ENCODE measurements around the gene PARD3. TPM values are rescaled to one million over a fixed set of nuclear protein-coding genes. Genes with fewer than 3 reads are reported as not detected.

Gene PARD3
- total RNA-seq, 2 donors from 2014 or later = 41.7 to 48.8 TPM

DNA sequence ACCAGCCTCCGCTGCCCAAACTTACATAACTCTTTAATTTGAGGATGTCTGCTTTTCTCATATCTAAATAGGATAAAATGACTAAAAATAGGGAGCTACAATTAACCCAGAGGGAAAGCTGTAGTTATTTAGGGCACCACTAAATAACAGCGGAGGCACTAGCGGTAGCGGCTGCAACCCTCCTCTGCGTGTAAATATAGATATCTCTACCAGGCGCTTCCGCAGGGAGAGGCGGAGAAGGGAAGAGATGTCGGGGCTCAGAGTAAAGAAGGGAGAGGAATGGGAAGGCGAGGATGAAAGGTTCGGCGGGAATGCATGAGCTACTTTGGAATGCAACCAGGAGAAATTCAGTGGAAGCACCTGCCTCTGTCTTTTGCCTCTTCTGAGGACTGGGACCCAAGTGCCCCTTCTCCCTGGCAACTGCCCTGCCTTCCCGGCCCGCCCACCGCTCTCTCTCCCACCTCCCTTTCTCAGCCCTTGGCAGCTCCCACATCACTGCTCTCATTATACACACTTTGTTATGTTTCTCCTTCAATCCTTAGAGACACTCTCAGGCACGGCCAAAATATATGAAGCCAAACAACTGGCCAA, 698.3 kb downstream of the PARD3 start:
- intact Hi-C loops (cut with DNase I) = no loop called here
- DNase-seq = no peak
- no peaks in the 10 kb centered on the region for H3K36me3 ChIP-seq
- H3K27me3 ChIP-seq = no peaks in the 10 kb centered on the region
- no peaks in the 10 kb centered on the region for H3K4me1 ChIP-seq
- no peak overlapping the region for H3K4me3 ChIP-seq
- no peaks in the 10 kb centered on the region for H3K9me3 ChIP-seq
- H3K27ac ChIP-seq = no peak overlapping the region
- no peak overlapping the region for H3K9ac ChIP-seq (ENCODE audit: low read depth in 2 of 2, low read length in 2 of 2)
- TF ChIP-seq, protein P1, sequence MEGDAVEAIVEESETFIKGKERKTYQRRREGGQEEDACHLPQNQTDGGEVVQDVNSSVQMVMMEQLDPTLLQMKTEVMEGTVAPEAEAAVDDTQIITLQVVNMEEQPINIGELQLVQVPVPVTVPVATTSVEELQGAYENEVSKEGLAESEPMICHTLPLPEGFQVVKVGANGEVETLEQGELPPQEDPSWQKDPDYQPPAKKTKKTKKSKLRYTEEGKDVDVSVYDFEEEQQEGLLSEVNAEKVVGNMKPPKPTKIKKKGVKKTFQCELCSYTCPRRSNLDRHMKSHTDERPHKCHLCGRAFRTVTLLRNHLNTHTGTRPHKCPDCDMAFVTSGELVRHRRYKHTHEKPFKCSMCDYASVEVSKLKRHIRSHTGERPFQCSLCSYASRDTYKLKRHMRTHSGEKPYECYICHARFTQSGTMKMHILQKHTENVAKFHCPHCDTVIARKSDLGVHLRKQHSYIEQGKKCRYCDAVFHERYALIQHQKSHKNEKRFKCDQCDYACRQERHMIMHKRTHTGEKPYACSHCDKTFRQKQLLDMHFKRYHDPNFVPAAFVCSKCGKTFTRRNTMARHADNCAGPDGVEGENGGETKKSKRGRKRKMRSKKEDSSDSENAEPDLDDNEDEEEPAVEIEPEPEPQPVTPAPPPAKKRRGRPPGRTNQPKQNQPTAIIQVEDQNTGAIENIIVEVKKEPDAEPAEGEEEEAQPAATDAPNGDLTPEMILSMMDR (IDR thresholded peaks at IDR 0.05) = no peak

DNA sequence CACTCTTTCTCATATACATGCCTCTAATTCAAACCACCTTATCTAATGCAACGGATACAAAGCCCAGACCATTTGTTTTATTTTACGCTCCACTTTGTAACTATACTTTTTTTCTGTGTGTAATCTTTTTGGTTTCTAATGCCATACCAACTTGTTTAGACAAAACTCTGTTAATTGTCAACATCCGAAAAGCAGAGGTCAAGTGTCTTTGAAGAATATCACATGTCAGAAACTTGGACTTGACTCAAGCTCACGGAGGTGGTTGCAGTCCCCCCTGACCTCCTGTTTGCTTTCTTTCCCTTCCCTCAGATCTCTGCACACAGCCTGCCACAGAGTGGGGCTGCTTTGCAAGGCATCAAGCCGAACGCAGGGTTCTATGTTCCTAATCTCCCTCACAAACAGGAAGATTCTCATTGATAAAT, 698.9 kb downstream of the PARD3 start:
- Histone ChIP-seq H3K27ac (no peak overlapping the region), H3K27me3 (no peaks in the 10 kb centered on the region), H3K36me3 (no peaks in the 10 kb centered on the region), H3K9me3 (no peaks in the 10 kb centered on the region), H3K4me1 (no peaks in the 10 kb centered on the region), H3K4me3 (no peak overlapping the region), H3K9ac (ENCODE audit: low read depth in 2 of 2, low read length in 2 of 2) (no peak overlapping the region)
- intact Hi-C loops (cut with DNase I) = no loop called here
- DNase-seq = no peak
- TF ChIP-seq, protein P1 (IDR thresholded peaks at IDR 0.05) = no peak

DNA sequence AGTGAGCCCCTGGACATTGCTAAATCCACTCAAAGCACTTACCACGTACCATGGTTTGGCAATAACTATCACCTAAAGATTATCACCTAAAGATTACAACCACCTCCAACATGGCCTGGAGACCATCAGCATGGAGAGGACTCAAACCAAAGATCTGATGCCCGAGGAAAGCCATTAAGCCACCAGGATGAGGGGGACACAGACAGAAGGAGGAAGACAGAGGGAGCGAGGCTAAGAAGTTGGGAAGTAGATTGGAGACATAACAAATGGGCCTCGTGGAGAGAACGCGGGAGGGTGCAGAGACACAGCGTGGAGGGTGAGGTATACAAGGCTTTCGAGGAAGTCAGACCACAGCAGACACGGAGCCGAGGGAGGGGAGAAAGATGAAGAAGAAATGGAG, 700.2 kb downstream of the PARD3 start:
- H3K4me1 ChIP-seq = no peaks in the 10 kb centered on the region
- TF ChIP-seq, protein P1 (IDR thresholded peaks at IDR 0.05) = no peak
- DNase-seq = no peak

DNA sequence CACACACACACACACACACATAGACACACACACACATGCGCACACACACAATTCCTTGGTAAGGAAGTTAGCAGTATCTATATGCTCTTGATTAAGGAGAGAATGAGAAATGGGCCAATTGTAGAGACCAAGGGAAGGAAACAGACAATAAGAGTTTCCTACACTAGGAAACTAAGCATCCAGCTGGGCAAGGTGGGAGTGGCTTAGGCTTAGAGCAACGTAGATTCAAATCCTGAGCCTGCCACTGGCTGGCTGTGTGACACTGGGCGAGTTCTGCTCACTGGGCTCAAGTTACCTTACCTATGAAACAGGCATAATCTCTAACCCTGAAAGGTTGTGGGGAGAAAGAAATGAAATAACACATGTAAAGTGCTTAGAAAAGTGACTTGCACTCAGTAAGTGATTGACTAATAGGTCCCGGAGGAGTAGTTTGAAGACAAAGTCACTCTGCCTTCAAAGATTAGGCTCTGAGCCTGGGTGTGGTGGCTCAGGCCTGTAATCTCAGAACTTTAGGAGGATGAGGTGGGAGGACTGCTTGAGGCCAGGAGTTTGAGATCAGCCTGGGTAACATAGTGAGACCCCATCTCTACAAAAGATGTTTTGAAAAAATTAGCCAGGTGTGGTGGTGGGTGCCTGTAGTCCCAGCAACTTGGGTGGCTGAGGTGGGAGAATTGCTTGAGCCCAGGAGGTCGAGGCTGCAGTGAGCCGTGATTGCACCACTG, 701.4 kb downstream of the PARD3 start:
- Histone ChIP-seq H3K9me3 (no peaks in the 10 kb centered on the region), H3K4me3 (no peak overlapping the region), H3K4me1 (no peaks in the 10 kb centered on the region), H3K36me3 (no peaks in the 10 kb centered on the region), H3K27ac (no peak overlapping the region), H3K27me3 (no peaks in the 10 kb centered on the region), H3K9ac (ENCODE audit: low read depth in 2 of 2, low read length in 2 of 2) (no peak overlapping the region)
- intact Hi-C loops (cut with DNase I) = no loop called here
- DNase-seq = no peak
- TF ChIP-seq, protein P1 (IDR thresholded peaks at IDR 0.05) = no peak

More for the DNA sequence above, 700.2 kb downstream of the PARD3 start:
- Histone ChIP-seq H3K27ac (no peak overlapping the region), H3K4me3 (no peak overlapping the region), H3K9ac (ENCODE audit: low read depth in 2 of 2, low read length in 2 of 2) (no peak overlapping the region), H3K36me3 (no peaks in the 10 kb centered on the region), H3K27me3 (no peaks in the 10 kb centered on the region), H3K9me3 (no peaks in the 10 kb centered on the region)
- intact Hi-C loops (cut with DNase I) = no loop called here

DNA sequence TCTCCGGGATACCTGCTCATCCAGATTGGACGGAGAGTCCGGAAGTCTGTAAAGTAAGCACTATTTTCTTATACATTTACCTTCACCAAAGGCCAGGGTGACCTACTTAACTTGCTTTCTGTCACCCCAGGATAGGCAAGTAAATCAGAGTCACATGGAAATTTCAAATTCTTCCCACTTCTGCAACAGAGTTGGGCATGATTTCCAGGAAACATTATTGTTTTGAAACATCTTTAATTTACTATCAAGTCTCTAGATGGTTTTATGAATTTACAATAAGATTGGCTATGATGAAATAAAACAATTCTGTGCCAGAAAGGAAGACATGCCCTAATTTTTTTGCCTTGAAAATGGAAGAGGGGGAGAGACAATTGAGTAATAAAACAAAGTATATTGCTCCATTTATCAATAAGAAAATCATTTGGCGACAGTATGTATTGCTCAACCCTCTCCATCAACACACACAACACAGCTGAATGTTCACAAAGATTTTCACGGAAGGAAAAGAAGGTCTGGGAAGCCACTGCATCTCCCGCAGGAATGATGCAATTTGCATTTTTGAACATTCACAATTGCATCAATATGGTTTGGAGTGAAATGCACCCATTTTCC, 702.8 kb downstream of the PARD3 start:
- Histone ChIP-seq H3K27ac (no peak overlapping the region), H3K27me3 (no peaks in the 10 kb centered on the region), H3K36me3 (no peaks in the 10 kb centered on the region), H3K4me3 (no peak overlapping the region), H3K4me1 (no peaks in the 10 kb centered on the region), H3K9ac (ENCODE audit: low read depth in 2 of 2, low read length in 2 of 2) (no peak overlapping the region), H3K9me3 (no peaks in the 10 kb centered on the region)
- intact Hi-C loops (cut with DNase I) = no loop called here
- DNase-seq = no peak
- TF ChIP-seq, protein P1 (IDR thresholded peaks at IDR 0.05) = no peak

Measured in colonic mucosa (tissue), 4 donors.